ENCODE measurements around the gene MUC4.
"Not testable (repeated sequence)": the region's sequence is repeated elsewhere in the genome, so short reads cannot be mapped to it uniquely, and the experiment has no call there.

Gene MUC4

GRCh38 chr3:195760345-195761122, 51.2 kb downstream of the MUC4 start:
- DNase-seq (ENCODE audit: low read depth): no peak

- DNase-seq (ENCODE audit: low read depth): no peak
Observed at GRCh38 chr3:195758721-195759353, 52.9 kb downstream of the MUC4 start.

GRCh38 chr3:195757827-195758226, 53.9 kb downstream of the MUC4 start:
- DNase-seq (ENCODE audit: low read depth): no peak

GRCh38 chr3:195757438-195757770, 54.3 kb downstream of the MUC4 start:
- peak; percentile 6 for DNase-seq (ENCODE audit: low read depth)

- DNase-seq (ENCODE audit: low read depth): no peak
Observed at GRCh38 chr3:195755791-195756676, 55.7 kb downstream of the MUC4 start.

- no peak for DNase-seq (ENCODE audit: low read depth)
Observed at GRCh38 chr3:195755391-195755790, 56.3 kb downstream of the MUC4 start.

- DNase-seq (ENCODE audit: low read depth): no peak
Observed at GRCh38 chr3:195754906-195755305, 56.8 kb downstream of the MUC4 start.

- no peak for DNase-seq (ENCODE audit: low read depth)
Observed at GRCh38 chr3:195754141-195754540, 57.6 kb downstream of the MUC4 start.

GRCh38 chr3:195753581-195753980, 58.1 kb downstream of the MUC4 start:
- DNase-seq (ENCODE audit: low read depth): no peak

GRCh38 chr3:195752546-195753331, 59.0 kb downstream of the MUC4 start:
- DNase-seq (ENCODE audit: low read depth): no peak

GRCh38 chr3:195752066-195752465, 59.7 kb downstream of the MUC4 start:
- DNase-seq (ENCODE audit: low read depth): no peak

GRCh38 chr3:195751560-195751959, 60.2 kb downstream of the MUC4 start:
- DNase-seq (ENCODE audit: low read depth): no peak

- no peak for DNase-seq (ENCODE audit: low read depth)
Observed at GRCh38 chr3:195750797-195751520, 60.8 kb downstream of the MUC4 start.

- DNase-seq (ENCODE audit: low read depth): not testable (repeated sequence)
Observed at GRCh38 chr3:195749101-195749500, 62.6 kb downstream of the MUC4 start.

GRCh38 chr3:195748661-195749060, 63.1 kb downstream of the MUC4 start:
- no peak for DNase-seq (ENCODE audit: low read depth)

GRCh38 chr3:195746751-195747150, 65.0 kb downstream of the MUC4 start:
- no peak for DNase-seq (ENCODE audit: low read depth)

GRCh38 chr3:195746346-195746745, 65.4 kb downstream of the MUC4 start:
- no peak for DNase-seq (ENCODE audit: low read depth)

GRCh38 chr3:195744437-195744836, 67.3 kb downstream of the MUC4 start:
- DNase-seq (ENCODE audit: low read depth): no peak

- DNase-seq (ENCODE audit: low read depth): no peak
Observed at GRCh38 chr3:195739561-195740111, 72.1 kb downstream of the MUC4 start.

GRCh38 chr3:195738274-195739044, 73.3 kb downstream of the MUC4 start:
- no peak for DNase-seq (ENCODE audit: low read depth)
